Body of pancreas (tissue), 4 donors: ENCODE data around the gene LYRM1. TPM values are rescaled to one million over a fixed set of nuclear protein-coding genes. Genes with fewer than 3 reads are reported as not detected.
"Not testable (repeated sequence)": the region's sequence is repeated elsewhere in the genome, so short reads cannot be mapped to it uniquely, and the experiment has no call there.

ENCODE experiments used
- ATAC-seq: fragments of 150-250 bp; one replicate; pipeline ENCODE4 v1.9.1; 2016
- DNase-seq, 4 donors: peaks; one replicate each; pipeline ENCODE4 v3.0.0-alpha.2; 2019
- H3K27ac ChIP-seq, 4 donors: fragments of 200-600 bp; sonication (generic); 1 replicate in 3 of 4; 2 replicates in 1 of 4; pipeline versions ENCODE4 v1.5.1 to v1.6.1; 2016 to 2019; ENCODE audit warnings: mild to moderate bottlenecking in 1 of 4, mixed read lengths in 1 of 4, moderate library complexity in 1 of 4
- H3K27me3 ChIP-seq, 2 donors: fragments of 200-600 bp; sonication (generic); one replicate each; pipeline ENCODE4 v1.6.0; 2016; ENCODE audit warnings: mild to moderate bottlenecking in 1 of 2
- H3K36me3 ChIP-seq, 2 donors: fragments of 200-600 bp; sonication (generic); replicated peaks in 1 of 2; 2 replicates each; pipeline ENCODE4 v1.5.1; 2016; ENCODE audit warnings: low read depth in 2 of 2; ENCODE audit not compliant: insufficient read depth in 1 of 2
- H3K4me1 ChIP-seq: fragments of 200-600 bp; sonication (generic); one replicate; pipeline ENCODE4 v1.6.0; 2016
- H3K4me3 ChIP-seq, 2 donors: fragments of 200-600 bp; sonication (generic); 1 replicate in 1 of 2; 2 replicates in 1 of 2; pipeline ENCODE4 v1.5.1; 2016 to 2019
- H3K9me3 ChIP-seq, 3 donors: fragments of 200-600 bp; sonication (generic); 1 replicate in 2 of 3; 2 replicates in 1 of 3; pipeline ENCODE4 v1.5.1; 2016
- POLR2A ChIP-seq, 3 donors: fragments of 450-650 bp; IDR thresholded peaks; one replicate each; pipeline ENCODE4 v1.6.1; 2016; ENCODE audit warnings: antibody characterized with exemption in 3 of 3, mild to moderate bottlenecking in 2 of 3
- WGBS, 2 donors: methylation state at CpG; one replicate each; pipeline ENCODE4 v1.1.5; 2017; 5-methylcytosine and 5-hydroxymethylcytosine counted together
- intact Hi-C: fragments of 100-400 bp; cut with DNase I; formaldehyde crosslinking; loops from one replicate; pipeline ENCODE4 v1.15.1; 2023
- total RNA-seq, 2 donors: library from RNA; depleted of rRNA; stranded (reverse); fragments of >200 nt; gene quantifications; one replicate each; pipeline ENCODE4 v1.1.0, GENCODE V29; 2016
- TF ChIP-seq, protein P1 (sequence below), 7 experiments: fragments of 450-650 bp in 4 of 7; fragments of 200-600 bp in 3 of 7; sonication (generic) in 3 of 7; IDR thresholded peaks; one replicate each; pipeline ENCODE4 v1.5.1; 2016 to 2019; ENCODE audit warnings: antibody characterized with exemption in 7 of 7

Gene LYRM1
- total RNA-seq, 2 donors from 2014 or later = 13.5 to 18.9 TPM

- Histone ChIP-seq H3K27me3 (no peaks in the 10 kb centered on the region), H3K9me3 (no peaks in the 10 kb centered on the region), H3K36me3 (no peaks in the 10 kb centered on the region), H3K27ac (no peak overlapping the region), H3K4me3 (no peak overlapping the region), H3K4me1 (no peaks in the 10 kb centered on the region)
- TF ChIP-seq, protein P1, sequence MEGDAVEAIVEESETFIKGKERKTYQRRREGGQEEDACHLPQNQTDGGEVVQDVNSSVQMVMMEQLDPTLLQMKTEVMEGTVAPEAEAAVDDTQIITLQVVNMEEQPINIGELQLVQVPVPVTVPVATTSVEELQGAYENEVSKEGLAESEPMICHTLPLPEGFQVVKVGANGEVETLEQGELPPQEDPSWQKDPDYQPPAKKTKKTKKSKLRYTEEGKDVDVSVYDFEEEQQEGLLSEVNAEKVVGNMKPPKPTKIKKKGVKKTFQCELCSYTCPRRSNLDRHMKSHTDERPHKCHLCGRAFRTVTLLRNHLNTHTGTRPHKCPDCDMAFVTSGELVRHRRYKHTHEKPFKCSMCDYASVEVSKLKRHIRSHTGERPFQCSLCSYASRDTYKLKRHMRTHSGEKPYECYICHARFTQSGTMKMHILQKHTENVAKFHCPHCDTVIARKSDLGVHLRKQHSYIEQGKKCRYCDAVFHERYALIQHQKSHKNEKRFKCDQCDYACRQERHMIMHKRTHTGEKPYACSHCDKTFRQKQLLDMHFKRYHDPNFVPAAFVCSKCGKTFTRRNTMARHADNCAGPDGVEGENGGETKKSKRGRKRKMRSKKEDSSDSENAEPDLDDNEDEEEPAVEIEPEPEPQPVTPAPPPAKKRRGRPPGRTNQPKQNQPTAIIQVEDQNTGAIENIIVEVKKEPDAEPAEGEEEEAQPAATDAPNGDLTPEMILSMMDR (IDR thresholded peaks at IDR 0.05) = no peak
- no peak for TF ChIP-seq POLR2A (IDR thresholded peaks at IDR 0.05)
- ATAC-seq (no peak), DNase-seq (no peak)
- intact Hi-C loops = no loop called here
- 68% methylated on average over 3 to 4 of the region's 4 CpGs for WGBS, 2 donors
Observed at GRCh38 chr16:20942256-20942655, 41.7 kb downstream of the LYRM1 start.

- Histone ChIP-seq H3K9me3 (no peaks in the 10 kb centered on the region), H3K4me3 (no peak overlapping the region), H3K27ac (no peak overlapping the region), H3K27me3 (no peaks in the 10 kb centered on the region), H3K36me3 (no peaks in the 10 kb centered on the region), H3K4me1 (no peaks in the 10 kb centered on the region)
- ATAC-seq = no peak
- intact Hi-C loops = no loop called here
- no peak for TF ChIP-seq POLR2A (IDR thresholded peaks at IDR 0.05)
- TF ChIP-seq, protein P1 (IDR thresholded peaks at IDR 0.05) = peak in 3 of 7 experiments; percentile 14 to 27 (median 22)
- no peak for DNase-seq
- WGBS, 2 donors = 71 to 74% methylated on average over 5 of the region's 5 CpGs
Observed at GRCh38 chr16:20944861-20945574, 44.4 kb downstream of the LYRM1 start.

DNA sequence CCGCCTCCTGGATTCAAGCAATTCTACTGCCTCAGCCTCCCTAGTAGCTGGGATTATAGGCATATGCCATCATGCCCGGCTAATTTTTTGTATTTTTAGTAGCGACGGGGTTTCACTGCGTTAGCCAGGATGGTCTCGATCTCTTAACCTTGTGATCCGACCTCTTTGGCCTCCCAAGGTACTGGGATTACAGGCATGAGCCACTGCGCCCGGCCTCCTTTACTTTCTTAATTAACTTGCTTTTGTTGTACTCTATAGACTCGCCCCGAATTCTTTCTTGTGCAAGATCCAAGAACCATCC, 45.0 kb downstream of the LYRM1 start:
- intact Hi-C loops, H3K4me1 ChIP-seq, H3K27ac ChIP-seq, H3K27me3 ChIP-seq, ATAC-seq, H3K9me3 ChIP-seq, H3K4me3 ChIP-seq, DNase-seq, H3K36me3 ChIP-seq: not testable (repeated sequence)
- WGBS, 2 donors = 80 to 86% methylated on average over 11 of the region's 11 CpGs

- WGBS, 2 donors = 63 to 71% methylated on average over 8 of the region's 8 CpGs
- no peaks in the 10 kb centered on the region for H3K9me3 ChIP-seq
- intact Hi-C loops = no loop called here
- H3K36me3 ChIP-seq = no peaks in the 10 kb centered on the region
- no peaks in the 10 kb centered on the region for H3K4me1 ChIP-seq
- H3K4me3 ChIP-seq = no peak overlapping the region
- DNase-seq = no peak
- no peak for ATAC-seq
- no peak for TF ChIP-seq POLR2A (IDR thresholded peaks at IDR 0.05)
- TF ChIP-seq, protein P1 (IDR thresholded peaks at IDR 0.05) = no peak
- no peak overlapping the region for H3K27ac ChIP-seq
- H3K27me3 ChIP-seq = no peaks in the 10 kb centered on the region
Observed at GRCh38 chr16:20946015-20946629, 45.6 kb downstream of the LYRM1 start.

DNA sequence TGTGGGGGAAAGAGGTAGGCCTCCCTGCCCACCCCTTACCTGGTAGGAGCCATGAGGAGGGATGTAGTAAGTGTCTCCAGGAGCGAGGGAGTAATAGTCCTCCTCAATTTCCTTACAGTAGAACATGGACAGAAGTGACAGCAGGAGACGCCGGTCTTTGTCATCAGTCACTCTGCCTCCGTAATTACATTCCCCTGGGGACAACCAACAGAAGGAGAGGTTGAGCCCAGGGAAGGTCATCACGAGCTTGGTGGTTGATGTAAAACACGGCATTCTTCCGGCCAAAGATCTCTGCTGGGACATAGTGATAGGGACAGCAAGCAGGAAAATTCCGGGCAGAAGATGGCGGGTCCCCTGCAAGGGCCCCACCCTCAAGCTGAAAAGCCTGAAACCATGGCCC, 47.9 kb downstream of the LYRM1 start:
- no peak overlapping the region for H3K4me3 ChIP-seq
- intact Hi-C loops = no loop called here
- H3K4me1 ChIP-seq = no peaks in the 10 kb centered on the region
- no peaks in the 10 kb centered on the region for H3K36me3 ChIP-seq
- no peaks in the 10 kb centered on the region for H3K27me3 ChIP-seq
- ATAC-seq = no peak
- WGBS, 2 donors = 82 to 83% methylated on average over 9 of the region's 9 CpGs
- no peak for DNase-seq
- TF ChIP-seq POLR2A (IDR thresholded peaks at IDR 0.05) = no peak
- TF ChIP-seq, protein P1 (IDR thresholded peaks at IDR 0.05) = no peak
- no peaks in the 10 kb centered on the region for H3K9me3 ChIP-seq
- no peak overlapping the region for H3K27ac ChIP-seq
